GM12878 (cell line): ENCODE measurements around the gene NECTIN2. TPM values are rescaled to one million over a fixed set of nuclear protein-coding genes. Genes with fewer than 3 reads are reported as not detected.
"Not testable (repeated sequence)": the region's sequence is repeated elsewhere in the genome, so short reads cannot be mapped to it uniquely, and the experiment has no call there.

Source experiments
- ATAC-seq: fragments of 200-7000 bp; cut with Tn5 transposase; 3 replicates; pipeline ENCODE4 v1.9.1; 2020; ENCODE audit warnings: mild to moderate bottlenecking, moderate library complexity
- BruUV-seq: library from RNA; stranded (reverse); fragments of 400-500 nt; replicated peaks from 2 replicates; lab custom pipeline; 2021; lab: Mats Ljungman, UMichigan
- CTCF ChIA-PET: fragments of 300-600 bp; sonication (Branson Sonifier 250); formaldehyde crosslinking; extraction: SDS; loops from one replicate; lab custom pipeline; 2021; ENCODE audit warnings: inconsistent platforms; lab: Yijun Ruan, JAX
- POLR2A ChIA-PET: fragments of 350-600 bp; formaldehyde crosslinking; extraction: SDS; loops from one replicate; lab custom pipeline; 2021; ENCODE audit warnings: inconsistent platforms; lab: Charles Lee
- RAD21 ChIA-PET: fragments of 300-600 bp; sonication (Branson Sonifier 250); formaldehyde crosslinking; loops from one replicate; lab custom pipeline; 2023; ENCODE audit warnings: antibody characterized with exemption; ENCODE audit not compliant: unreplicated experiment; lab: Charles Lee
- SMC1A ChIA-PET: fragments of 300-600 bp; sonication (Branson Sonifier 250); formaldehyde crosslinking; loops from one replicate; lab custom pipeline; 2023; ENCODE audit not compliant: unreplicated experiment, uncharacterized antibody; lab: Charles Lee
- DNase-seq: peaks from one replicate; pipeline ENCODE4 v3.0.0-alpha.2; 2011; ENCODE audit warnings: low read depth, low spot score
- FAIRE-seq: peaks from 3 replicates; lab custom pipeline; 2011; peaks lifted over from hg19 to GRCh38; lab: Jason Lieb, UNC
- H2AFZ ChIP-seq: 2 replicates; pipeline ENCODE4 v1.6.0; 2011; ENCODE audit warnings: low read depth, low read length, control low read depth; ENCODE audit not compliant: control insufficient read depth
- H3K27ac ChIP-seq: 2 replicates; pipeline ENCODE4 v1.5.1; 2011; ENCODE audit warnings: control low read depth; ENCODE audit not compliant: control insufficient read depth, insufficient read depth
- H3K27me3 ChIP-seq, 2 experiments: replicated peaks in 1 of 2; 2 replicates each; pipeline versions ENCODE4 v1.6.0 to v1.6.1; 2011; ENCODE audit warnings: low read length in 1 of 2; ENCODE audit not compliant: control insufficient read depth in 2 of 2, insufficient read depth in 2 of 2
- H3K36me3 ChIP-seq, 2 experiments: 2 replicates each; pipeline ENCODE4 v1.5.1; 2011; ENCODE audit warnings: low read length in 1 of 2; ENCODE audit not compliant: control insufficient read depth in 2 of 2, insufficient read depth in 2 of 2
- H3K4me1 ChIP-seq: 2 replicates; pipeline ENCODE4 v1.6.1; 2011; ENCODE audit warnings: mild to moderate bottlenecking, low read length, moderate library complexity, mixed read lengths; ENCODE audit not compliant: control insufficient read depth, insufficient read depth
- H3K4me2 ChIP-seq: 2 replicates; pipeline ENCODE4 v1.6.0; 2011; ENCODE audit warnings: control low read depth; ENCODE audit not compliant: control insufficient read depth, insufficient read depth
- H3K4me3 ChIP-seq: fragments of 200-600 bp; sonication (generic); 2 replicates; pipeline ENCODE4 v1.5.1; 2016
- H3K79me2 ChIP-seq: 2 replicates; pipeline ENCODE4 v1.6.0; 2011; ENCODE audit warnings: low read length; ENCODE audit not compliant: control insufficient read depth, insufficient read depth
- H3K9ac ChIP-seq: 2 replicates; pipeline ENCODE4 v1.8.0; 2011; ENCODE audit warnings: low read length, control low read depth, mixed read lengths; ENCODE audit not compliant: control insufficient read depth, insufficient read depth
- H3K9me3 ChIP-seq: replicated peaks from 3 replicates; pipeline ENCODE4 v1.5.1; 2011; ENCODE audit warnings: mild to moderate bottlenecking, low read length; ENCODE audit not compliant: control insufficient read depth, insufficient read depth
- H4K20me1 ChIP-seq: 2 replicates; pipeline ENCODE4 v1.6.0; 2011; ENCODE audit not compliant: control insufficient read depth, insufficient read depth
- MXI1 ChIP-seq: fragments of 150-350 bp; IDR thresholded peaks from 2 replicates; pipeline ENCODE4 v1.6.1; 2011; ENCODE audit warnings: low read depth, mild to moderate bottlenecking, inconsistent platforms, low read length, improper control_type of control experiment
- RELB ChIP-seq: fragments of 450-650 bp; IDR thresholded peaks from 2 replicates; pipeline ENCODE4 v1.6.1; 2017; ENCODE audit warnings: low read depth, mild to moderate bottlenecking, moderate library complexity
- SKIL ChIP-seq: fragments of 450-650 bp; IDR thresholded peaks from 2 replicates; pipeline ENCODE4 v1.6.1; 2017; ENCODE audit warnings: mild to moderate bottlenecking, low read depth, inconsistent platforms; ENCODE audit not compliant: poor library complexity, severe bottlenecking
- USF2 ChIP-seq: IDR thresholded peaks from 2 replicates; pipeline ENCODE4 v1.6.1; 2011; ENCODE audit warnings: low read depth, low read length, improper control_type of control experiment, borderline replicate concordance
- WGBS: methylation state at CpG from one replicate; pipeline ENCODE4 v1.1.6; 2016; ENCODE audit warnings: low lambda C conversion rate; ENCODE audit not compliant: insufficient replicate concordance, insufficient coverage; ENCODE audit errors: missing lambda C conversion rate; 5-methylcytosine and 5-hydroxymethylcytosine counted together
- in situ Hi-C: fragments of 300-500 bp; cut with MboI; formaldehyde crosslinking; loops from 9 replicates; pipeline ENCODE4 v1.14.3; 2018; ENCODE audit warnings: mixed read lengths
- intact Hi-C: fragments of 100-400 bp; cut with micrococcal nuclease; formaldehyde crosslinking; loops from one replicate; pipeline ENCODE4 v1.14.2; 2022; ENCODE audit not compliant: unreplicated experiment
- polyA plus RNA-seq, 11 experiments: library from polyadenylated mRNA; depleted of rRNA in 4 of 11; unstranded in 6 of 11; stranded (reverse) in 5 of 11; fragments of >200 nt; fragmentation: Nextera tagmentation in 4 of 11; fragmentation: Illumina TruSeq in 1 of 11; extraction: Ambion mirVana in 4 of 11; extraction: Trizol in 1 of 11; gene quantifications; 1 replicate in 1 of 11; 2 replicates in 10 of 11; pipeline versions ENCODE4 v1.2.1 to v1.2.3, GENCODE V29; 2011 to 2016; ENCODE audit warnings: inconsistent platforms in 2 of 11, missing spikeins in 2 of 11, low read depth in 1 of 11
- total RNA-seq, 4 experiments: library from RNA; depleted of rRNA in 3 of 4; stranded (reverse); fragments of >200 nt in 3 of 4; fragmentation: Illumina TruSeq in 1 of 4; extraction: Trizol in 1 of 4; gene quantifications; 2 replicates each; pipeline versions ENCODE4 v1.2.1 to v1.2.3, GENCODE V29; 2013 to 2021

Gene NECTIN2
- total and polyA plus RNA-seq, 10 of the 15 experiments (the other 5 are each of a cell fraction or from before 2014, with no cell fraction given) = 0.05 to 0.36 (median 0.26) TPM; not detected in 5

GRCh38 chr19:44887648-44888047 is 41.6 kb downstream of the NECTIN2 start (continued):
- no peak for TF ChIP-seq SKIL
- TF ChIP-seq RELB = no peak
- TF ChIP-seq MXI1 = no peak
- TF ChIP-seq USF2 = no peak

- H2AFZ ChIP-seq, H4K20me1 ChIP-seq, FAIRE-seq, H3K36me3 ChIP-seq, BruUV-seq, DNase-seq, POLR2A ChIA-PET, ATAC-seq, H3K4me2 ChIP-seq, H3K9me3 ChIP-seq, RAD21 ChIA-PET, in situ Hi-C loops, H3K27me3 ChIP-seq, H3K27ac ChIP-seq, CTCF ChIA-PET, intact Hi-C loops, H3K4me3 ChIP-seq, H3K9ac ChIP-seq: not testable (repeated sequence)
- WGBS = 86% methylated on average over 4 of the region's 5 CpGs
- Histone ChIP-seq H3K4me1 (peaks cover 19% of the 10 kb centered on the region), H3K79me2 (peaks cover 23% of the 10 kb centered on the region)
- SMC1A ChIA-PET = interaction anchor here (0.6 kb wide), 1 partner anchor 212 kb away, joined by 3 read pairs; no protein-coding TSS in a partner anchor
These were observed 42.2 kb downstream of the NECTIN2 start for GRCh38 chr19:44888335-44888734.
